CD8-positive, alpha-beta memory T cell (primary cell): ENCODE data around the gene CACNA1B. TPM values are rescaled to one million over a fixed set of nuclear protein-coding genes. Genes with fewer than 3 reads are reported as not detected.

Experiments
- CTCF ChIA-PET: fragments of 350-600 bp; sonication (Branson Sonifier 250); formaldehyde crosslinking; loops from one replicate; lab custom pipeline; 2021; ENCODE audit warnings: antibody characterized with exemption; lab: Charles Lee
- POLR2A ChIA-PET: fragments of 350-600 bp; sonication (Branson Sonifier 250); formaldehyde crosslinking; loops from one replicate; lab custom pipeline; 2021; ENCODE audit warnings: antibody characterized with exemption; lab: Charles Lee
- DNase-seq, 5 donors: peaks; one replicate each; pipeline versions ENCODE4 v3.0.0 to v3.0.0-alpha.2; 2020 to 2022; ENCODE audit warnings: mixed read lengths in 1 of 5
- H3K27ac ChIP-seq: one replicate; pipeline ENCODE4 v1.7.0; 2013; ENCODE audit warnings: low read depth, mild to moderate bottlenecking, low read length, moderate library complexity
- H3K27me3 ChIP-seq: 2 replicates; pipeline ENCODE4 v1.7.0; 2013; ENCODE audit warnings: low read length, mild to moderate bottlenecking; ENCODE audit not compliant: insufficient read depth, poor library complexity, severe bottlenecking
- H3K36me3 ChIP-seq: 2 replicates; pipeline ENCODE4 v1.7.0; 2013; ENCODE audit warnings: mild to moderate bottlenecking, low read length, moderate library complexity; ENCODE audit not compliant: insufficient read depth
- H3K4me1 ChIP-seq: 2 replicates; pipeline ENCODE4 v1.7.0; 2013; ENCODE audit warnings: mild to moderate bottlenecking, low read length, moderate library complexity; ENCODE audit not compliant: insufficient read depth
- H3K4me3 ChIP-seq: 2 replicates; pipeline ENCODE4 v1.7.0; 2013; ENCODE audit warnings: mild to moderate bottlenecking, low read length
- H3K9me3 ChIP-seq: 2 replicates; pipeline ENCODE4 v1.7.0; 2013; ENCODE audit warnings: mild to moderate bottlenecking, low read length
- H3K27ac Mint-ChIP-seq, 8 donors: one replicate each; pipeline ENCODE4 v1.8.0; 2020 to 2021; ENCODE audit warnings: mixed read lengths in 8 of 8, mild to moderate bottlenecking in 6 of 8, inconsistent platforms in 3 of 8, moderate library complexity in 3 of 8
- H3K27me3 Mint-ChIP-seq, 2 donors: one replicate each; pipeline ENCODE4 v1.8.0; 2020 to 2021; ENCODE audit warnings: mixed read lengths in 2 of 2, mild to moderate bottlenecking in 1 of 2, moderate library complexity in 1 of 2
- H3K36me3 Mint-ChIP-seq, 3 donors: one replicate each; pipeline ENCODE4 v1.8.0; 2020 to 2021; ENCODE audit warnings: mixed read lengths in 3 of 3, inconsistent platforms in 1 of 3, mild to moderate bottlenecking in 1 of 3
- H3K4me1 Mint-ChIP-seq, 3 donors: one replicate each; pipeline ENCODE4 v1.8.0; 2020 to 2021; ENCODE audit warnings: mixed read lengths in 3 of 3, inconsistent platforms in 1 of 3, mild to moderate bottlenecking in 1 of 3
- H3K4me3 Mint-ChIP-seq, 7 donors: one replicate each; pipeline ENCODE4 v1.8.0; 2020 to 2021; ENCODE audit warnings: mixed read lengths in 7 of 7, mild to moderate bottlenecking in 6 of 7, moderate library complexity in 4 of 7, inconsistent platforms in 2 of 7
- H3K9me3 Mint-ChIP-seq, 5 donors: one replicate each; pipeline ENCODE4 v1.8.0; 2020 to 2022; ENCODE audit warnings: mixed read lengths in 5 of 5, mild to moderate bottlenecking in 3 of 5, moderate library complexity in 2 of 5, inconsistent platforms in 1 of 5
- polyA plus RNA-seq: library from polyadenylated mRNA; unstranded; fragments of 300-500 nt; fragmentation: Illumina TruSeq; gene quantifications from one replicate; pipeline ENCODE4 v1.2.3, GENCODE V29; 2021
- total RNA-seq, 2 experiments: library from RNA; stranded (reverse); gene quantifications; one replicate each; pipeline ENCODE4 v1.2.3, GENCODE V29; 2021

CACNA1B gene
- total and polyA plus RNA-seq, 3 experiments from 2014 or later, result not detected

DNA sequence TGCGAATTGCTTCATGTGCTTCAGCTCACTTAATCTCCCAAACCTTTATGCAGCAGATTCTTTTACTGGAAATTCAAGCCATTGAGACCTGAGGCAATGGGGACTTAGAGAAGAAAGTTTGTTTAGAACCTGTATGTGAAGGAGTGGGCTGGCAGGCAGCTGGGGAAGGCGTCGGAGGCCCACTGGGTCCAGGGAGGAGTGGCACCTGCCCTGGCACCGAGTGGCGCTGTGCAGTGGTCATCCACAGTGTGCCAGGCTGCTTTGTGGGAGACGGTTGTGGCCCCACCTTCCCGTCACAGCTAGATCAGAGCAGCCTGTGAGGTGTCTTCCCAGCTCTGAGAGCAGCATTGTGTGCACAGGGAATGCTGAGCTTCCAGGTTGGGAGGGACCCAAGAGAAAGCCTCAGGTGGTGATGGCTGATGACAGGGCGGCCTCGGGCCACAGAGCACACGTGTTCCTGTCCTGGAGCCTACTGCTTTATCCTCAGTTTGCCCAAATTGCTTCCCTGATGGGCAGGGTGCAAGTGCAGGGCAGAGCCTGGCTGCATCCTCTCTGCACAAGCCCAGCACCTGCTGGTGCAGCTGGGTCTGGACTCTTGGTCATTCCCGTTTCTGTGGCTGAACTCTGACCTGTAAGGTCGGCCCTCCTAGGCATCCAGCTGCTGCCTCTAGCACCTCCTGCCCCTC lies 175.2 kb downstream of the CACNA1B start:
- H3K9me3 ChIP-seq, result no peaks in the 10 kb centered on the region
- ChIA-PET POLR2A (no interaction called here), CTCF (no interaction called here)
- Mint-ChIP-seq H3K4me3 (no peak overlapping the region), H3K27ac (no peak overlapping the region), H3K9me3 (no peaks in the 10 kb centered on the region), H3K36me3 (no peaks in the 10 kb centered on the region), H3K27me3 (peaks cover 11 to 32% of the 10 kb centered on the region in 2 donors), H3K4me1 (no peaks in the 10 kb centered on the region)
- no peaks in the 10 kb centered on the region for H3K36me3 ChIP-seq
- no peaks in the 10 kb centered on the region for H3K4me1 ChIP-seq
- no peak overlapping the region for H3K4me3 ChIP-seq
- no peaks in the 10 kb centered on the region for H3K27me3 ChIP-seq
- DNase-seq, result no peak
- H3K27ac ChIP-seq, result no peak overlapping the region

DNA sequence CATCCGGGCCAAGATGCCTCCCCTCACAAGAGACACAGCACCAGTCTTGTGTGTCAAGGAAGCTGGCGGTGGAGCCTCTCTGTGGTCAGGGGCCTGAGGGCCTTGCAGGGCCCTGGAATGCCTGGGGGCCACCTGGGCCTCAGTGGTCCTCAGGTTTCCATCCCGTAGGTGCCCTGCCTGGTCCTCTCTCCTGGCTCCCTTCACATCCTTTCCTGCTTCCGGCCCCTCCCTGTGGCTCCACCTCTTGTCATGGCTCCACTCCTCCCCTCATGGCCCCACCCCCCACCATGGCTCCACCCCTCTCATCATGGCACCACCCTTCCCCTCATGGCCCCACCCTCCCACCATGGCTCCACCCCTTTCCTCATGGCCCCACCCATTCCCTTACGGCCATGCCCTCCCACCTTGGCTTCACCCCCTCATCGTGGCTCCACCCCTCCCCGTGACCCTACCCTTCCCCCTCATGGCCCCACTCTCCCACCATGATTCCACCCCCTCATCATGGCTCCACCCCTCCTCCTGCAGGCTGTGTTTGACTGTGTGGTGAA lies 175.8 kb downstream of the CACNA1B start:
- no peaks in the 10 kb centered on the region for H3K9me3 ChIP-seq
- DNase-seq, result no peak
- no peaks in the 10 kb centered on the region for H3K36me3 Mint-ChIP-seq
- H3K27ac ChIP-seq, result no peak overlapping the region
- H3K9me3 Mint-ChIP-seq, result no peaks in the 10 kb centered on the region
- H3K27me3 Mint-ChIP-seq, result peaks cover 8 to 30% of the 10 kb centered on the region in 2 donors
- no peaks in the 10 kb centered on the region for H3K27me3 ChIP-seq
- no peaks in the 10 kb centered on the region for H3K4me1 ChIP-seq
- CTCF ChIA-PET, result no interaction called here
- no peak overlapping the region for H3K4me3 ChIP-seq
- no peak overlapping the region for H3K27ac Mint-ChIP-seq
- no peaks in the 10 kb centered on the region for H3K36me3 ChIP-seq
- H3K4me1 Mint-ChIP-seq, result no peaks in the 10 kb centered on the region
- POLR2A ChIA-PET, result no interaction called here
- H3K4me3 Mint-ChIP-seq, result no peak overlapping the region

DNA sequence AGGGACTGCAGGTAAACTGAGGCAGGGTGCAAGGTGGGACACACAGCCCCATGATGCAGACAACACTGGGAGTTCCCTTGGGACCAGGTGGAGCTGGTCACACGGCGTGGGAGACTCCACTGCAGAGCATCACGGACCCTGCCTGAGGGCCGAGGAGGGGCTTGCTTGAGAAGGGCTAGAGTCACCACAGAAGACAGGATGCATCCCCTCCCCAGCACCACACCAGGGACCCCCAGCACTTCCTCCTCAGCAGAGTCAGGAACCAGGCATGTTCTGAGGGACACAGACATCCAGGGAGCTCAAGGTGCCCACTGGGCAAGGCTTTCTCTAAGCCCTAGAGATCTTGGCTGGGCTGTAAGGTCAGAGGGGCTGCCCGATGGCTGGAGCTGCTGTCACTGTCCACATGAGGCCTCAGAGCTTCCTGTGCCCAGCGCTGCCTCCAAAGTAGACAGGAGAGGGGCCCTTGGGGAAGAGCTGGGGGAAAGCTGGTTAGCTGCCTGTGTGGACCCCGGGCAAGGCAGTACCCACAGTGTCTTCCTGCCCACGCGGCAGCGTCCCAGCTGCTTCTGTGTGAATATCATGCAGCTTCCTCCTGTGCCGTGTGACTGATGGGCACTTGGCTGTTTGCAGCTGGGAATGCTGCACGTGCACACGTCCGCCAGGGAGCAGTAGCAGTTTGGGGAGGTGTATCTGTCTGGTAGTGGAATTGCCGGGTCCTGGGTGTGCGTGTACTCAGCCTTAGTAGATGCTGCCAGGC lies 176.6 kb downstream of the CACNA1B start:
- H3K4me1 ChIP-seq, result no peaks in the 10 kb centered on the region

DNA sequence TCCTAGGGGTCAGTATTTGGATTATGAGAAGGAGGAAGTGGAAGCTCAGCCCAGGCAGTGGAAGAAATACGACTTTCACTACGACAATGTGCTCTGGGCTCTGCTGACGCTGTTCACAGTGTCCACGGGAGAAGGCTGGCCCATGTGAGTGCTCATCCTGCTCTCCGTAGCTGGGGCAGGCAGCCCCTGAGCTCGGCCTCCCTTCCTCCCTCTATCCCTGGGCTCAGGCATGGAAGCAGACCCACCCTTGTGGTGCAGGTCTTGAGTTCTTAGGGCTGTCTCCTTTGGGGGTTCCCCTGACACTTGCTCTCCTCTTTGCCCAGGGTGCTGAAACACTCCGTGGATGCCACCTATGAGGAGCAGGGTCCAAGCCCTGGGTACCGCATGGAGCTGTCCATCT lies 180.1 kb downstream of the CACNA1B start:
- ChIA-PET CTCF (no interaction called here), POLR2A (no interaction called here)
- H3K27ac ChIP-seq, result no peak overlapping the region
- H3K27ac Mint-ChIP-seq, result no peak overlapping the region
- H3K4me1 ChIP-seq, result no peaks in the 10 kb centered on the region
- H3K4me3 ChIP-seq, result no peak overlapping the region
- no peak for DNase-seq
- peaks cover 1 to 18% of the 10 kb centered on the region in 2 donors for H3K27me3 Mint-ChIP-seq
- H3K4me1 Mint-ChIP-seq, result no peaks in the 10 kb centered on the region
- no peaks in the 10 kb centered on the region for H3K9me3 Mint-ChIP-seq
- no peaks in the 10 kb centered on the region for H3K9me3 ChIP-seq
- no peaks in the 10 kb centered on the region for H3K27me3 ChIP-seq
- H3K36me3 ChIP-seq, result no peaks in the 10 kb centered on the region
- H3K36me3 Mint-ChIP-seq, result no peaks in the 10 kb centered on the region
- H3K4me3 Mint-ChIP-seq, result no peak overlapping the region

More for the DNA sequence above, 176.6 kb downstream of the CACNA1B start:
- H3K36me3 Mint-ChIP-seq, result no peaks in the 10 kb centered on the region
- H3K4me1 Mint-ChIP-seq, result no peaks in the 10 kb centered on the region
- peaks cover 8 to 30% of the 10 kb centered on the region in 2 donors for H3K27me3 Mint-ChIP-seq
- no peak overlapping the region for H3K27ac Mint-ChIP-seq
- Histone ChIP-seq H3K4me3 (no peak overlapping the region), H3K27me3 (no peaks in the 10 kb centered on the region), H3K27ac (no peak overlapping the region), H3K9me3 (no peaks in the 10 kb centered on the region), H3K36me3 (no peaks in the 10 kb centered on the region)
- no peaks in the 10 kb centered on the region for H3K9me3 Mint-ChIP-seq
- no peak for DNase-seq
- H3K4me3 Mint-ChIP-seq, result no peak overlapping the region
- ChIA-PET POLR2A (no interaction called here), CTCF (no interaction called here)

DNA sequence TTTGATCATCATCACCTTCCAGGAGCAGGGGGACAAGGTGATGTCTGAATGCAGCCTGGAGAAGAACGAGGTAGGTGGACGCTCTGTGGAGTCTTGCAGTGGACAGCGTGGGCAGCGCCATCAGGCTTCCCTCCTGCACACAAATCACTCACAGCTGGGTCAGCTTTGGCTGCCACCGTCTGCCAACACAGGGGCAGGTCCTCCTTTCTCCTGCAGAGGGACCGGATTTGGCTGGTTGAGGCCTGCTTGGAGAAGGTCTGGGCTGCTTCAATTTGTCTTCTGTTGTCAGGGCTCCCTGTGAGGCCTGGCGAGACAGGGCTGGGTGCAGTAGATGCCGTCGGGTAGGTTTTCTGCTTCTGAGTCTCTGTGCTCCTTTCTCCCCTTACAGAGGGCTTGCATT lies 180.6 kb downstream of the CACNA1B start:
- peaks cover 1 to 18% of the 10 kb centered on the region in 2 donors for H3K27me3 Mint-ChIP-seq
- no peaks in the 10 kb centered on the region for H3K4me1 Mint-ChIP-seq
- no peak for DNase-seq
- H3K27ac ChIP-seq, result no peak overlapping the region
- no peak overlapping the region for H3K27ac Mint-ChIP-seq
- ChIA-PET POLR2A (no interaction called here), CTCF (no interaction called here)
- H3K4me3 Mint-ChIP-seq, result no peak overlapping the region
- H3K4me1 ChIP-seq, result no peaks in the 10 kb centered on the region
- H3K27me3 ChIP-seq, result no peaks in the 10 kb centered on the region
- H3K36me3 ChIP-seq, result no peaks in the 10 kb centered on the region
- H3K9me3 Mint-ChIP-seq, result no peaks in the 10 kb centered on the region
- H3K4me3 ChIP-seq, result no peak overlapping the region
- no peaks in the 10 kb centered on the region for H3K9me3 ChIP-seq
- no peaks in the 10 kb centered on the region for H3K36me3 Mint-ChIP-seq

DNA sequence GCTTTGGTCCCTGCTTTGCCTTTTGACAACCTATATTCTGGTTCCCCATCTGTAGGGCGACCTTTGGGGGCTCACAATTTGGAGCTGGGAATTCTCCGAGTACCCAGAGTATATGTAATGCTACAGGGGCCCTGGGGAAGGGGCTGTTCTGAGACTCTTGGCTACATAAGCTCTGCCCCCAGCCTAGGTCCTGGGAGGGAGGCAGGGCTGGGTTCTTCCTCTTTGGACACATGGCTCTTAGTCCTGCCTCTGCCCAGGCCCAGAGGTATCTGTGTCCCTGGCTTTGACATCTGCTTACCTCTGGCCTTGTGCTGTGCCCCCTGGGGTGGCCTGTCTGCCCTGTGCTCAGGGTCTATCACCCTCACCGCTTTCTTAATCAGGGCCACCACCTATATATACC lies 181.6 kb downstream of the CACNA1B start:
- Mint-ChIP-seq H3K27ac (no peak overlapping the region), H3K4me1 (no peaks in the 10 kb centered on the region), H3K9me3 (no peaks in the 10 kb centered on the region), H3K4me3 (no peak overlapping the region), H3K36me3 (no peaks in the 10 kb centered on the region), H3K27me3 (peaks cover 1 to 19% of the 10 kb centered on the region in 2 donors)
- CTCF ChIA-PET, result no interaction called here
- no peaks in the 10 kb centered on the region for H3K36me3 ChIP-seq
- DNase-seq, result no peak
- no peaks in the 10 kb centered on the region for H3K9me3 ChIP-seq
- POLR2A ChIA-PET, result no interaction called here
- no peaks in the 10 kb centered on the region for H3K4me1 ChIP-seq
- H3K4me3 ChIP-seq, result no peak overlapping the region
- no peaks in the 10 kb centered on the region for H3K27me3 ChIP-seq
- H3K27ac ChIP-seq, result no peak overlapping the region

DNA sequence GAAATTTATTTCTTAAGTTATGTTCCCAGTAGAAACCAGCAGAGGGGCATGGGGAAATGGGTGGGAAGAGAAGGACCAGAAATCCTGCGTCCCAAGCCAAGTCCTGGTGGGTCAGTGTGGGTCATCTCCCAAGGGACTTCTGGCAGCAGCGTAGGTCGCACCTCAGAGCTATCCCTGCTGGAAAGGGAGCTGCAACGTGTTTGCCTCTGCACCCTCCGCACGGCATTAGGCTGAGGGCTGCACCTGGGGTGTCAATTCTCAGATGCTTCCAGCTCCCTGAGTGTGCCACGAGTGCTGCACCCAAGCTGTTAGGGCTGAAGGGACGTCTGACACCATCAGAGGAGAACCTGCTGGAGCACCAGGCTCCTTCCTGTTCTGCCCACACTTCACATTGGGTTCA lies 182.8 kb downstream of the CACNA1B start:
- no peak overlapping the region for H3K4me3 Mint-ChIP-seq
- H3K27ac ChIP-seq, result no peak overlapping the region
- H3K4me3 ChIP-seq, result no peak overlapping the region
- no peaks in the 10 kb centered on the region for H3K4me1 ChIP-seq
- ChIA-PET CTCF (no interaction called here), POLR2A (no interaction called here)
- no peaks in the 10 kb centered on the region for H3K27me3 ChIP-seq
- H3K36me3 Mint-ChIP-seq, result no peaks in the 10 kb centered on the region
- no peaks in the 10 kb centered on the region for H3K9me3 ChIP-seq
- H3K27me3 Mint-ChIP-seq, result peaks cover 1 to 21% of the 10 kb centered on the region in 2 donors
- H3K9me3 Mint-ChIP-seq, result no peaks in the 10 kb centered on the region
- DNase-seq, result no peak
- no peak overlapping the region for H3K27ac Mint-ChIP-seq
- no peaks in the 10 kb centered on the region for H3K36me3 ChIP-seq
- H3K4me1 Mint-ChIP-seq, result no peaks in the 10 kb centered on the region

DNA sequence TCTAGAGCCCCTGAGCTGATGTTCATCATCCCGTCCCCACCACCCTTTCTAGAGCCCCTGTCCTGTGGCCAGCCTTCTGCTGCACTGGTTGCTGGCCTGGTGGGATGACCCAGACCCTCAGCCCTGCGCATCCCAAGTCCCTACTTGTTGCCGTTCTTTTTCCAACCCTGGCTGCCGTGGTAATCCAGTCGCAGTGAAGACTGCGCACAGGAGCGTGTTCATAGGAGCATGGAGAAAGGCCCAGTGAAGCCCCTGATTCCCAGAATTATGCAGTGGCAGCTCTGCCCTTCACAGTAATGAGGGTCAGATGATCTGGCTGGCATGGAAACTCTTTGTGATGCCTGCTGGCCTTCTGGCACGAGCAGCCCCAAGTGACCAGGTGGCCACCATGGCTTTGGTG lies 183.3 kb downstream of the CACNA1B start:
- Mint-ChIP-seq H3K36me3 (no peaks in the 10 kb centered on the region), H3K4me1 (no peaks in the 10 kb centered on the region), H3K27me3 (peaks cover 1 to 25% of the 10 kb centered on the region in 2 donors), H3K9me3 (no peaks in the 10 kb centered on the region), H3K27ac (no peak overlapping the region), H3K4me3 (no peak overlapping the region)
- Histone ChIP-seq H3K4me3 (no peak overlapping the region), H3K27me3 (no peaks in the 10 kb centered on the region), H3K4me1 (no peaks in the 10 kb centered on the region), H3K36me3 (no peaks in the 10 kb centered on the region), H3K9me3 (no peaks in the 10 kb centered on the region), H3K27ac (no peak overlapping the region)
- POLR2A ChIA-PET, result no interaction called here
- no peak for DNase-seq
- CTCF ChIA-PET, result no interaction called here
